HG02943 (cell line): Measurements from ENCODE around the gene STOML1.
"Not testable (repeated sequence)": the region's sequence is repeated elsewhere in the genome, so short reads cannot be mapped to it uniquely, and the experiment has no call there.

ENCODE experiments used
- ATAC-seq: cut with Tn5 transposase; IDR thresholded peaks from one replicate; pipeline ENCODE4 v1.9.1; 2021; ENCODE audit warnings: mild to moderate bottlenecking, low read depth, moderate library complexity; ENCODE audit not compliant: unreplicated experiment

STOML1 gene

DNA sequence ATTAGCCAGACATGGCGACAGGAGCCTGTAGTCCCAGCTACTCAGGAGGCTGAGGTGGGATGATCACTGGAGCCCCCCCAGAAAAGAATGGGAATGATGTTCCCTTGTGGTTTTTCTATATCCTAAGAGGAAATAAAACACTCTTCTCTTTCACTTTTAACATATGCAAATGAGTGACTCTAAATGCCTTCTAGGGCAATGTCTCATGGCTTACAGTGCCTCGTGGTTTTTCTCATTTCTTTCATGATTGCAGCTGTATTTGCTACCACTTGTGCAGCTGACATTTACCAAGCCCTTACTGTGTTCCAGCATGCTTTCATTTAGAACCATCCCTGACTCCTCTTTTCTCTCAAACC lies 26.4 kb downstream of the STOML1 start:
- ATAC-seq, result no peak

DNA sequence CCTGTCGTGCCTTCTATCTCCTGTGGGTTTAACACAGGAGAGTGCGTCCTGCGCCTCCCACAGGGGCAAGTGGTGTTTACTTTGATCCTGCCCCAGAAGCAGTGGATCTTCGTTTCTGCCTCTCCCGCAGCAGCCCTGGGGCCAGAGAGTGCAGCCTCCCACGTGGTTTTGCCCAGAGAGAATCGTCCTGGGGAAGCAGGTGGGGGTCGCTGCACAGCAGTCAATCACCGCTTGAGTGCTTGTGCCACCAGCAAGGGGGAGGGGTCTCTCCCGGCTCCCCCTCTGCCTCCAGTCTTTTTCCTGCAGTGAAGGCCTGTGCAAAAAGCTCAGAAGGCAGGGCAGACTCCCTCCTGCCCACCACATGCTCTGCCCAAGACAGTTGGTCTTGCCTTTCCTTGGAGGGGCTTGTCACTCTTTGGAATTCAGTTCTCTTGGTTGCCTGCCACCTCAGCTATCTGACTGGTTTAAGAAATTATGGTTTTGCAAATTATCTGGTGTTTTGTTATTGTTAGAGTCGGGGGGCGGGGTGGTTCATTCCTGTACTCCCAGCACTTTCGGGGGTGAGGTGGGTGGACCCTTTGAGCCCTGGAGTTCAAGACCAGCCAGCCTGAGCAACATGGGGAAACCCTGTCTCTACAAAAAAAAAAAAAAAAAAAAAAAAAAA lies 26.9 kb downstream of the STOML1 start:
- ATAC-seq, result no peak

DNA sequence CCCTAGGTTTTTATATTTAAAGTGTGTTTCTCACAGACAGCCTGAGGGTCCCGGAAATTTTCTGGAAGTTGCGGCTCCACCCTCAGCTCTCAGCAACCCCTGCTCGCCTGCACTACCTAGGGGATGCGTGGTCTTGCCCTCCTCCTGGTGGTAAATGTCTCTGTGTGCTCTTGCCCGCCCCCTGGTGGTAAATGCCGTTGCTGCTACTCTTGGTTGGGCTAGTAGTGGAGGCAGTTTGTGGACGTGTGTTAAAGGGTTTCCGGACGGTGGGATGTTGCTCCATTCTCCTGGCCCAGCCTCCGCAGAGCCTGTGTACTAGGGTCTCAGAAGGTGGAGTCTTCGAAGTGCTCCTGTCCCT lies 27.4 kb downstream of the STOML1 start:
- ATAC-seq, result no peak

DNA sequence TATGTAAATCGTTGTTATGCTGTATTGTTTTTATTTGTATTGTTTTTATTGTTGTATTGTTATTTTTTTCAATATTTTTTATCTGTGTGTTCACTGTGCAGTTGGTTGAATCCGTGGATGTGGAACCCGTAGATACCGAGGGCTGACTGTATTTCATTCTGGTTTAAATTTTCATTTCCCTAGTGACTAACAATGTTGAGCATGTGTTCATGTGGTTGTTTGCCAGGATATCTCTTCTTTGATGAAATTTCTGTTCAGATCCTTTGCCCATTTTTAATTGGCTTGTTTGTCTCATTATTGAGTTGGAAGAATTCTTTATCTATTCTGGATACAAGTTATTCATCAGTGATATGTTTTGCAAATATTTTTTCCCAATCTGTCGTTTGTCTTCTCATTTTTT lies 29.7 kb downstream of the STOML1 start:
- ATAC-seq, result no peak

DNA sequence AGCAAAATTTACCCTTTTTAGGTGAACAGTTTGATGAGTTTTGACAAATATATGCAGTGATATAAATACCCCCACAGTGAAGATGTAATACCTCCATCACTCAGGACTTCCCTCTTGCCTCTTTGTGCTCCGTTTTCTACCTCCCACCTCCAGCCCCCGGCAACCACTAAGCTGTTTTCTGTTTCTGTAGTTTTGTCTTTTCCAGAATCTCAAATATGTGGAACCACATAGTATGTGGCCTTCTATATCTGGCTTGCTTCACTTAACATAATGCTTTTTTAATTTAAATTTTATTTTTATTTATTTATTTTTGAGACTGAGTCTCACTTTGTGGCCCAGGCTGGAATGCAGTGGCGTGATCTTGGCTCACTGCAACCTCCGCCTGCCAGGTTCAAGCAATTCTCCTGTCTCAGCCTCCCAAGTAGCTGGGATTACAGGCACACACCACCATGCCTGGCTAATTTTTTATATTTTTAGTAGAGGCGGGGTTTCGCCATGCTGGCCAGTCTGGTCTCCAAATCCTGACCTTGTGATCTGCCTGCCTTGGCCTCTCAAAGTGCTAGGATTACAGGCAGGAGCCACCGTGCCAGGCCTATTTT lies 31.5 kb downstream of the STOML1 start:
- not testable (repeated sequence) for ATAC-seq

DNA sequence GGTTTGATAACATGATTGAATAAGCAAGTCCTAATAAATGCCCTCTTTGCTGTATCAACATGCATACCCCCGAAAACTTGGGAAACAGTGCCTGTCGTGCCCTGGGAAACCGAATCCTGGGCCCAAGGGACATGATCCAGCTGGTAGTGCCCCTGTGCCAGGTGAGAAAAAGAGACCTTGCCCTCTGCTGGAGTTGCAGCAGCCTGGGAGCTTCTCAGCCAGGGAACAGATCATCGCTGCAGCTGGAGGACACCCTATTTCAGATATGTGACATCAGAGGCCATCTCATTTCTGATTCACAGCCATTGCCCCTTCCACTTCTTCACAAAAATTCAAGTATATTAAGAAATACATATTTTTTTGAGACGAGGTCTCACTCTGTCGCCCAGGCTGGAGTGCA lies 32.3 kb downstream of the STOML1 start:
- ATAC-seq, result no peak

DNA sequence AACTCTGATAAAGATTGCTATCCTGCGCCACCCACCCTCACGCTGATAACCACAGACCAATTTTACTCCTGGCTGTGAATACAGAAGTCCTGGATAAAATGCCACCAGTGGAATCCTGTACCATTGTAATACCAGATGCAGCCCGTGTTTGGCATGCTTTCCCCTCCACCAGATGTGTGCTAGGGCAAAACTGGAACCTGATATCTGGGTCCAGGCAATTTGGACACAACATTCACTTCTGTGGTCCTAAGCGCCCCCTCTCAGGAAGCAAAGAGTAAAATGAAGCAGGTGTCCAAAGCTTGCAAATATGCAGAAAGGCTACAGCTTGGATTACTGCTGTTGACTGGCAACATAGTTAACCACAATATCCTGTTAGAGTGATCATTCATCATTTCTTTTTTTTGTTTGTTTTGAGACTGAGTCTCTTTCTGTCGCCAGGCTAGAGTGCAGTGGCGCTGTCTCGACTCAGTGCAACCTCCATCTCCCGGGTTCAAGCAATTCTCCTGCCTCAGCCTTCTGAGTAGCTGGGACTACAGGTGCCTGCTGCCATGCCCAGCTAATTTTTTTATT lies 33.0 kb downstream of the STOML1 start:
- no peak for ATAC-seq

DNA sequence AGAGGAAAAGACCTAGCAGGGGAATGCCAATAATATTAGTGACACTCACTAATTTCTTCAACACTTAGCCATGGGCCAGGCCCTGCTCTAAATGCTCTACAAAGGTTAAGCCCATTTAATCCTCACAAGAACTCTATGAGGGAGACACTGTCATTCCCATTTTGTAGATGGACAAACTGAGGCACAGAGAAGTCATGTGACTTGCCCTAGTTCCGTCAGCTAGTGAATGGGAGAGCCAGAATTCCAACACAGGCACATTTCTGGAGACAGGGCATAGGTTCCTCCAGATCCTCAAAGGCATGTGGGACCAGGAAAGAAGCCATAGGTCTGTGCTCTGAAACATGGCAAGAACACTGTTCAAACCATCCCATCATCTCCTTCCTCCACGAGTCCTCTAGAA lies 34.3 kb downstream of the STOML1 start:
- no peak for ATAC-seq

DNA sequence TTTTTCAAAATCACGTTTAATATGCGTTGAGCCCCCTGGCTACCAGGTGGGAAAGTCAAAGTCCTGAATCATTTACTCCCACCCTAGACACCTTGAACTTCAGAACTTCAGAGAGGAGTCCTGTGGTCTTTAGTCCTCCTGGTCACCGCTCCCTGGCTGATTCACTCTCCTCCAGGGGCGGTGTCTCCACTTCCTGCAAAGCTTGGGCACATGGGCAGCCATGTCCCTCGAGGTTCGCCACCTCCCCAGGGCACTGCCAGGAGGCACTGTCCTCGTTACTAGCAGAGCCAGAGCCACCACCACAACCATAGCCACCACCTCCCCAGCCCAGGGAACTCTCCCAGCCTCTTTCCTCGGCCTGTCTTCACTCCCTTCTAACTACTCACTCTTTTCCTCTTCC lies 34.8 kb downstream of the STOML1 start:
- no peak for ATAC-seq

DNA sequence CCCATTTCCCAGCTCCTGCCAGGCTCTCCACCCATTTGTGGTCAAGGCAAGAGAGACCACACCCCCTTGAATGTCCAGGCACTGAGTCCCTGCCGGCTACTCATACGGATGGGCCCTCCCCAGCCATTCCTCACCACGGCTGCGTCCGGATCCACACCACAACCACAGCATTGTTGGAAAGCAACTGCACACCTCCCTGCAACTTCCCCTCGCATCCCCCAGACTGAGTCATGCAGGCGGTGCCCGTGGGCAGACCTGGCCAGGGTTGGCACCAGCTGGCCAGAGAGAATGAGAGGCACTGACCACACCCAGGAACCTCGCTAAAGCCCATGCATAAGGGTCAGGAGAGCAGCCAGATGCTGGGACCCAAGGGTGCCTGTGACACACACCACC lies 35.4 kb downstream of the STOML1 start:
- ATAC-seq, result no peak

DNA sequence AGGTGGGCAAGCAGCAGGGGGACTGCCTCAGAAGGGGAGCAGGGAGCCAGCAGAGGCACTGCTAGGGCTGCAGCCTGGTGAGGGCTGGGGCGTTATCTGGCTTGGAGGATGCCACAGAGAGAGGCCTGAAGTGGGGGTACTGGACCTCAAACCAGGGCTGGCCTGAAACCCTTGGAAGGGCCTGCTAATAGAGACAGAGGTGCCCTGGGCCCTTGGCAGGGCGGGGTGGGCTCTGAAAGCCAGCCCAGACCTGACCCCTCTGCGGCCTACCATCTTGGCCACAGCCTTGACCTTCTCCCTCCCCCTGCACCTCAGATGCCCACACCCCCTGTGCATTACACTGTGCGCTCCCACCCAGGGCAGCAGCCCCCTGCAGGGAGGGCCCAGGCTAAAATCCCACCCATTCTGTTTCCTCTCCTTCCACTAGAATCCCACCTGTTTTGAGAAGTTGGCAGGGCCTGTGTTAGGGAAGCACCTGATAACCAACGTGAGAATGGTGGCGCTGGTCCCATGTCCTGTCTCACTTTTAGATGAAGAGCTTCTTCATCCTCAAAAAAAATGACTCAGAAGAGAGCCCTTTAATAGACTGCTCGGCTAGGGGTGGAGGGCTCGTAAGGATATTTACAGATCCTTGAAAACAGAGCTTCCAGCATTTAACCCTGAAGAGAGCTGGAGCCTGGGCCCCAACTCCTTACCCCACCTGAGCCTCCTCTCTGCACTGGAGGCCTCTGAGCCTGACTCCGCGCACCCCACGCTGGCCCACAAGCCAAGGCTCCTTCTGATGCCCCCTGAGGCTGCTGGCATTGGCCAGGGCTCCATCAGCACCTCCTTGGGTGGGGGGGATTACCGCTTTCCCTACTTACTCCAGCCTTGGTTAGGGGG lies 36.0 kb downstream of the STOML1 start:
- ATAC-seq, result no peak

DNA sequence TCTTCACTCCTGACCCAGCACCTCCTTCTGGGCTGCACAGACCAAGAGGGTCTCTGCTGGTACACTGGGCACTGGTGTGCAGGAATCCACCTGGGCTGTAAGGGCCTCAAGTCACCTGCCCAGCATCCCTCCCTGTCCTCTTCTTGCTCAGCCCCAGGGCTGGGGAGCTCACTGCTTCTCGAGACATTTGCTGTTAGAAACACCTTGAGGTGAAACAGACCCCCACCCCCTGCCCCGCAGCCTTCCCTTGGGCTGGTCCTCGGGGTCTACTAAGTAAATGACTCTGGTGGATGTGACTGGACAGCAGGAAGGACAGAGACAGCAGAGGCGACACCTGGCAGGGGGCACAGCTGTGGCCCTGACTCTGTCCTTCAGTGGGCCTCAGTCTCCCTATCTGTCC lies 36.8 kb downstream of the STOML1 start:
- no peak for ATAC-seq

DNA sequence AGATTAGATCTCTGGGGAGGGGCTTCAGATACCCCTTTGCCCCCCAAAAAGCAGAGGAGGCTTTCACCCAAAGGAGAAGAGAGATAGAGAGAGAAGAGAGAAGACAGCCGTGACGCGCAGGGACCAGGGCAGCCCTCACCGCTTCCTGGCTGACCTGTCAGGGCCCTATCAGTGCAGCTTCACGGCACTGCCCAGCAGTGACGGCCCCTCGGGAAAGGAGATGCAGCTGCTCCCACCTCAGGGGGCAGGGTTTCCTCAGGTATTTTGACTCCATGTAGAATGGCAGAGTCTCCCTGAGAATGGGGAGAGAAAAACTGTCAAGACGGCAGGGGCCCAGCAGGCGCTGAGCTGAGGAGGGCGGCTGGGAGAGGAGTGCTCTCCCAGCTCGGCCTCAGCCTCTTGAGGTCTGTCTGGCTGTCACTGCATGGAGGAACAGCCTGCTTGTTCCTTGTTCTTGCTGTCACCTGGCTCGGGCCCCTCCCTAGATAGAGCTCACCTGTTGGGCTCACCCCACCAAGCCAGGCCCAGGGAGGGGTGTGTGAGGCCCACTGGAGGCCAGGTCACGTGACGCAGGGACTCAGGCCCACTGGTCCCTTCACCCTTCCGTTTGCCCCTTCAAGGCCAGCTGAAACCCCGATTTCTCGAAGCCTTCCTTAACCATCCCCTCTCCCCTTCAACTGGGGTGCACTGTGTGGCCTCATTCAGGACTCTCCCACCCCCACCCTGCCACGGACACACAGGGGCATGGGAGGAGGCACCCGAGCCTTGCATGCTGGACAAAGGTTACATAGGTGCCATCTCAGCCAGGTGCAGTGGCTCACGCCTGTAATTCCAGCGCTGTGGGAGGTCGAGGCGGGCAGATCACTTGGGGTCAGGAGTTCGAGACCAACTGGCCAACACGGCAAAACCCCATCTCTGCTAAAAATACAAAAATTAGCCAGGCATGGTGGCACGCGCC lies 37.6 kb downstream of the STOML1 start:
- ATAC-seq, result no peak

DNA sequence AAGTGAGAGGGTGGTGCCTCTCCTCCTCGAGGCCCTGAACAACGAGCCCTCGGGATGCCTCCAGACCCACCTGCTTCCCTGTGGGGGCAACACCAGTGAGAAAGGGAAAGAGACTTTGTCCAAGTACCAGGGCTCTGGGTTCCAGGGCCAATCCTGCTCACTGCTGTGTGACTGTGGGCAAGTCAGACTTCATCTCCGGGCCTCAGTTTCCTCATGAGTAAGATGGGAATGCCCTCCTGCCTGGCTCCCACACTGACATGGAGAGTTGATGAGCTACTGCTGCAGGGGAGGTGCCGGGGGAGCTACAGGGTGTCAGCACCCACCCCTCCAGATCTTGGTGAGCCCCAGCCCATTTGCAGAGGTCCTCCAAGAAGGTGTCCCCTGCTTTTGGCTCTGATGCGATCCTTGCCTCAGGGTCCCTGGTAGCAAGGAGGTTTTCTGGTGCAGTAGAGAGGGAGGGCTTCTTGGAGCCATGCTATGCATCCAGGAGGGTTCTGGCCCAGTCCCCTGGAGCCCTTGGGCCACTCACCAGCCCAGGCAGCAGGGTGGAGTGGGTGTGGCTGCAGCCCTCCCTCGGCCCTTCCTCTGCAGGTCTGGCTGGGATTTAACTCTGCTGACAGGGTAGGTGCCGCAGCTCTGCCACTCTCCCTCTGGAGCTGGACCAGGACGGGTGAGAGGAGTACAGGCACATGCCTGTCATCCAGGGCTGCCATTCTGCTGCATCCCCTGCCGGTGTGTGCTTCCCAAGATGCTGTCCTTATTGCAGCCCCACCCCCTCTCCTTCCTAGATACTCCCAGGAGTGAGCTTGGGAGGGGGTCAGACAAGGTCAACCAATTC lies 39.0 kb downstream of the STOML1 start:
- no peak for ATAC-seq

DNA sequence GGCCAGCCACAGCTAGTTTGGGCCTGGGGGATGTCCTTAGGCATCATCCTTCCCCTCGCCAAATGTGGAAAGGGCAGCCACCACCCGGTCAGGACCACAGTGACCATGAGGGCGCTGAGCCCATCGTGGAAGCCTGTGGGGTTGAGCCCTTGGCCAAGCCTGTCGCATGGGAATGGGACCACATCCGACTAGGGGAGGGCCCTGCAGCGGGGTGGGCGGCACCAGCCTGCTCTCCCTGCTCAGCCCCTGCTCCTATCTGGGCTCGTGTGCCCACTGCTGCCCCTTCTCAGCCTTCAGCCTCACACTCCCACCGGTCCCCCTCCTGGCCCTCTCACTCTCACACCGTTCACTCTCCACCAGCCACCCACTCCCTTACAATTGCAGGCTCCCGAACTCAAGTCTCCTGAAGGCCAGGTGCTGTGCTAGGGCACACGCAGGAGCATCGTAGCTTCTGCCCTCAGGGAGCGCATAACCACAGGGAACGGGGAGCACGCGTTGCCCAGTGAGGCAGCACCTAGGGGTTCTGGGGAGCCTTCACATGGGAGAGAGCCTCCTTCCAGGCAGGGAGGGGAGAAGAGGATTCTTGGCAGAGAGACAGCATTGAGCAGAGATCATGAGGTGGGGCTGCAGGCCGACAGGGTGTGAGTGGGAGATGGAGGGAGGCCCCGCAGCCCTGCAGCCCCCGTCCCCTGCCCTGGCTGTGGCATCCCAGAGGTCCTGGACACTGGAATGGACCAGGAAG lies 39.8 kb downstream of the STOML1 start:
- no peak for ATAC-seq

DNA sequence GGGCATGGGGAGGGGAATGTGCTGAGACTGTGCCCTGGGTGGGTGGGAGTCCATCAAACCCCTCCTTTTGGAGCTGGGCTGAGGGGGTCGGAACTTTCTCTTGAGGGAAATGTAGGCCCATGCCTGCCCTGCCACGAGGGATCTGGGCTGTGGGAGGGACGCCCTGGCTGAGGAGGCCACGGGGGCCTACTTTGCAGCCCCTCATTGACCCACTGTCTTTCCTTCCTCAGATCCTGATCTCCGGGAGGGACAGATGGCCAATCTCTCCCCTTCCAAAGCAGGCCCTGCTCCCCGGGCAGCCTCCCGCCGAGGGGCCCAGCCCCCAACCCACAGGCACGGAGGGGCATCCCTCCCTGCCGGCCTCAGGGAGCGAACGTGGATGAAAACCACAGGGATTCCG lies 40.5 kb downstream of the STOML1 start:
- no peak for ATAC-seq

DNA sequence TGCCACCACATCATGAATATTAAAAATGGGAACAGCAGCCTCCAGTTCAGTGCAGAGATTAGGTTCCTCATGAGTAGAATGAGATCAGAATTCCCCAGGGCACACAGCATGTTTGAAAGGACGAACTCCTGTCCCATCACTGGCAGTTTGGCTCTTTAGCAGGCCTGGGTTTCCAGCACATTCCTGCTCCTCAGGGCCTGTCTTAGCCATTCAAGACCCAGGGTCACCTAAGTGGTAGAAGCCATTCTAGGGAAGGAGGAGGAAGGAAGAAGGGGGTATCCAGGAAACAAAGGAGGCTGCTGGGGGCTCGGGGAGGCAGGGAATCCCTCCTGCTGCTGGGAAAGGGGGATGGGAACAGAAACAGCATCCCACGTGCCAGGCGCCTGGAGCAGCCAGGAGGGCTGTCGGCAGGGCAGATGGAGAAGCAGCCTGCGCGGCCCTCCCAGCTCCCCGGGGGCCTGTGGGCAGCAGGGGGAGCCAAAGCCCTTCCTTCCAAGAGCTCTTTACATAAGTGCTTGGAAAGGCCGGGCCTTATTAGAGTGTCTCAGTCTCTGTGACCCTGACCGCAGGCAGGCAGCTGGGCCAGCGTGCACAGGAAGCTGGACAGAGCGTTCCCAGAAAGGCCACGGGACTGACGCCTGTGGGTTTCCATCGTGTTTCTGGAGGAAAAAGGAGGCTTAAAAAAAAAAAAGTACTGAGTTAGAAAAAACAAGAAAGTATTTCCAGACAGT lies 41.1 kb downstream of the STOML1 start:
- ATAC-seq, result no peak

DNA sequence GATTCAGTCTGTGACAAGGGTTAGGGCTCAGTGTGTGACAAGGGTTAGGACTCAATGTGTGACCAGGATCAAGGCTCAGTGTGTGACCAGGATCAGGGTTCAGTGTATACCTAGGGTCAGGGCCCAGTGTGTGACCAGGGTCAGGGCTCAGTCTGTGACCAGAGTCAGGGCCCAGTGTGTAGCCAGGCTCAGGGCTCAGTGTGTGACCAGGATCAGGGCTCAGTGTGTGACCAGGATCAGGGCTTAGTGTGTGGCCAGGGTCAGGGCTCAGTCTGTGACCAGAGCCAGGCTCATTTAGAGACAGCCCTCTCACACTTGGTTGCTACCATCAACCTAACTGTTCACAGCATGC lies 41.6 kb downstream of the STOML1 start:
- ATAC-seq, result no peak
